ENCODE data around the gene ARID1B.

ARID1B gene

GRCh38 chr6:157186785-157187181 lies 409.6 kb downstream of the ARID1B start:
- DNase-seq (ENCODE audit: low spot score), result no peak

- DNase-seq (ENCODE audit: low spot score), result no peak
Measured at GRCh38 chr6:157187182-157188083, 410.3 kb downstream of the ARID1B start.

DNA sequence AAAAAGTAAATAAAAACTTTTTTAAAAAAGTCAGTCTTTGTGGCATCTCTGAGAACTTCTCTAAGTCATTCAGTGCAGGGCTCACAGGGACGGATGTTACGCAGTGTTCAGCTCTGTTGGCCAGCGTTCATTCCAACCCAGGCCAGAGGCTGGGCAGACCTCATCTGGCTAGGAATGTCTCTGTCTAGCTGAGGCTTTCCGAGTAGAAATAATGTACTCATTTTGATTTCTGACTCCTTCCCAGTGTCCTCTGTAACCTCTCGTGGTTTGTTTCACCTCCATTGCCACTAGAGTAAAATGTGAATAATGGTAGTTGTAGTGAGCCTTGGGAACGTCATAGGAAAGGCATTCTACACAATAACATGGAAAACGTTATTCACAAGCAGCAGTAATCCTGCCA lies 411.0 kb downstream of the ARID1B start:
- no peak for DNase-seq (ENCODE audit: low spot score)

DNA sequence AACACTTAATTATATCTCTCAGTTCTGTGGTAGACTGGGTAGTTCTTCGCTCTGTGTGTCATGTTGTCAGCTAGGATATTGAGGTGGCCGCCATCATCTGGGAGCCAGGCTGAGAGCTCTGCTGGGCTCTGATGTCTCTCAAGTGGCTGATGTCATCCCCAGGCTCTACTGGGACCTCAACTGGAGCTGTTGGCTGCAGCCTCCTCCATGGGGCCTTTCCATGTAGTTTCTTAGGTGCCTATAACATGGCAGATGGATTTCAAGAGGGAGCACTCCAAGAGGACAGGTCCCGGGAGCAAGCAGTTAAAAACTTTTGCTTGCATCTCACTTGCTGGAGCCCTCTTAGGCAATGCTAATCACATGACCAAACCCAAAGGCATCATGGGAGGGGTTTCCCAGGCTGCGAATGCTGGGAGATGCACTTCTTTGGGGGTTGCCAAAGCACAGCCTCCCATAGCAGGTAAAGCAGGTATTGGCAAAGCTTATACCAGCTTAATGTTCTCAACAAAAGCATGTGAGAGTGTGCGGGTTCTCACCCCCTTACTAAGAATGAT lies 416.3 kb downstream of the ARID1B start:
- DNase-seq (ENCODE audit: low spot score), result no peak

DNA sequence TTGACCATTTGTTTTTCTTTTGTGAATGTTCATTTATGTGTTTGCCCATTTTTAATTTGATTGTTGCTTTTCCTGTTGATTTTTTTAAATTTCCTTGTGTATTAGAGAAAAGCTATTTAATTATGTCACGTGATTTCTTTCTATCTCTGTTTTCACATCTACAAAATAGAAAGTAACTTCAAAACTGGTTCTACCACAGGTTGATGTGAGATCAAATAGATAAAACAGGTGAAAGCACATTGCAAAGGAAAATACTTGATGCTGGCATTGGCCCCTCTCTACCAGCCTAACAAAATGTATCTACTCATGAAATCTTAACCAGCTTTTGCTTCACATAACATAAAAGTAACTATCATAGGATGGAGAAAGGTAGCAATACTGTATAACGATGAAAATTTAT lies 416.9 kb downstream of the ARID1B start:
- no peak for DNase-seq (ENCODE audit: low spot score)

DNA sequence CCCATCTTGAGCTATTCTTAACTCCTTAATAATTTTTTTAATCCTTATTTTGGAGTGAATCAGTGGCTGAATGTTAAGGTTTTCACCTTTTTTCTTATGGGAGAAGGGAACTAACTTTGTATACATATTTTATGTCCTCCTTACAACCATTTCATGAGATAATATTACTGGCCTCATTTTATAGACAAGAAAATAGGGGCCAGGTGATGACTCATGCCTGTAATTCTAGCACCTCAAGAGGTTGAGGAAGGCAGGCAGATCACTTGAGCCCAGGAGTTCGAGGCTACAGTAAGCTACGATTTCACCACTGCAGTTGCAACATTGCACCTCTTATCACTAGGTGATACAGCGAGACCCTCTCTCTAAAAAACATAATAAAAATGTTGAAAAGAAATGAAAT lies 417.5 kb downstream of the ARID1B start:
- no peak for DNase-seq (ENCODE audit: low spot score)

DNA sequence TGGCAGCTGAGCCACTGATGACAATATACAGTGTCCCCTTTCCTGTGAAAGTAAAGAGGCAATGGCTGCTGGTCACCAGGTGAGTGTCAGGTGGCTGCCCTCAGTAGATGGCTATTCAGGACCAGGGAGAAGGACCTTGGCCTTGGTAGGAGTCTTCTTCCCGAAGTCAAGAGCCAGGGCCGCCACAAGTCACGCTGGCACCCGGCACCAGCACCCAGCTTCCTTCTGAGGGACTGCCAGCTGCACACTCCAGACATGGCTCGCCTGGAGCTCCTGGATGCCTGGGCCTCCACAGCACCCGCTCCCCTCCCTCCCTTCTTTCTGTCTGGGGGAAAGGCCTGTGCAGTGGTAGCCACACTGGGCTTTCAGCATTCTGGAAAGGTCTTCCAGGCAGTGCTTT lies 419.2 kb downstream of the ARID1B start:
- DNase-seq (ENCODE audit: low spot score), result no peak

DNA sequence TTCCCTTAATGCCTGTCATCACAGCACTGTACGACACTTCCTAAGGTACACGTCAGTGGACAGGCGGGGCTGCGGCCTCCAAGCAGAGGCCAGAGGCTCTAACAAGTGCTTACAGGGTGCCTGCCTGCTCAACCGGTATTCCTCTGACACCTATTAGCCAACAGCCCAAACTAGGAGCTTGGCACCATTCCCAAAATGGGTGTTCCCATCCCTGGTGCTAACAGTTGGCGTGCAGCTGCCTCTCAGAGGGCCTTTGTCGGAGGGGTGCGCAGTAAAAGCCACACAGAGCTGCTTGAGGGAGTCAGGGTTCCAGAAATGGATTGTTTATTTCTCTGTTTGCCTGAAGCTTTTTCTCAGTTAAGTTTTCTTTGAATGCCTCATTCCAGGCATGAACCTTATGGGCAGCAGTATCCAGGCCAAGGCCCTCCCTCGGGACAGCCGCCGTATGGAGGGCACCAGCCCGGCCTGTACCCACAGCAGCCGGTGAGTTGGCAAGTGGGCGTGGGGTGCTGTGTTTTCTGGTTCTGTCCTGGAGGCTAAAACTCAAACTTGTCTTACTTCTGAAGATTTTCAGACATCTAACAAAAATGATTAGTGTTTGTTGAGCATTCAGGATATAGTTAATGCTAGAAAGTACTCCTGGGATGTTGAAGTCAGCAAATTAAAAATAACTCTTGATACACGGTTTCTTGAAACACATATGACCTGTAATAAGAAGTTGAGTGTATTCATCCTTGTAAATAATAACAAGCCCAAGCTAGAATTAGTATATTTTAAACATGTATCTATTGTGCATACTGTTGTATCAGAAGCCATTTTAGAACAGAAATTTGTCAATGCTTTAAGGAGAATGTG lies 421.5 kb downstream of the ARID1B start:
- DNase-seq (ENCODE audit: low spot score), result no peak

- DNase-seq (ENCODE audit: low spot score), result no peak
Measured at GRCh38 chr6:157200117-157200516, 422.9 kb downstream of the ARID1B start.

DNA sequence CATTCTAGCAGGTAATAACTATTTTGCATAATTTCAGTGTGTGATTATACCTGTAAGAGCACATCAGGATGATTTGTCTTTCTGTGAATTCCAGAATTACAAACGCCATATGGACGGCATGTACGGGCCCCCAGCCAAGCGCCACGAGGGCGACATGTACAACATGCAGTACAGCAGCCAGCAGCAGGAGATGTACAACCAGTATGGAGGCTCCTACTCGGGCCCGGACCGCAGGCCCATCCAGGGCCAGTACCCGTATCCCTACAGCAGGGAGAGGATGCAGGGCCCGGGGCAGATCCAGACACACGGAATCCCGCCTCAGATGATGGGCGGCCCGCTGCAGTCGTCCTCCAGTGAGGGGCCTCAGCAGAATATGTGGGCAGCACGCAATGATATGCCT lies 423.4 kb downstream of the ARID1B start:
- DNase-seq (ENCODE audit: low spot score), result no peak

- no peak for DNase-seq (ENCODE audit: low spot score)
Measured at GRCh38 chr6:157201083-157201482, 423.9 kb downstream of the ARID1B start.

DNA sequence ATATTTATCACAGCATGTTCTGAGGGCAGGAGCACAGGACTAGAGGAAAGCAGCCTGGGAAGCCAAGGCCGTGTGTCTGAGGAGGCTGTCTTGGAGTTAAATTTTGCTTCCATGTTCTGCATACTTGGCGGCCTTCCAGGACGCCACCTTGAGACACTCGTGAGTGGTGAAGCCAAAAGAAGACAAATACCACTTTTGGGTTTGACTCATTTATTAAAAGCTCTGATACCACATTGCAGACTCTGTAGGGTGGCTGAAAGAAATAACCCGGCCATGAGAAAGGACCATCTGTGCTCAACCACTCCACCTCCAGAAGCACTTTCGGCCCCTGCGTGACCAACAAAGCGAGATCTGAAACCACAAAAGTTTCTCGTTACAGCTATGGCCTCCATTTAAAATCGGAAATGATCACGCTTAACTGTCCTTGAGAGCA lies 426.1 kb downstream of the ARID1B start:
- DNase-seq (ENCODE audit: low spot score), result no peak

- DNase-seq (ENCODE audit: low spot score), result no peak
Measured at GRCh38 chr6:157203764-157204163, 426.6 kb downstream of the ARID1B start.

- DNase-seq (ENCODE audit: low spot score), result no peak
Measured at GRCh38 chr6:157205473-157206358, 428.5 kb downstream of the ARID1B start.

DNA sequence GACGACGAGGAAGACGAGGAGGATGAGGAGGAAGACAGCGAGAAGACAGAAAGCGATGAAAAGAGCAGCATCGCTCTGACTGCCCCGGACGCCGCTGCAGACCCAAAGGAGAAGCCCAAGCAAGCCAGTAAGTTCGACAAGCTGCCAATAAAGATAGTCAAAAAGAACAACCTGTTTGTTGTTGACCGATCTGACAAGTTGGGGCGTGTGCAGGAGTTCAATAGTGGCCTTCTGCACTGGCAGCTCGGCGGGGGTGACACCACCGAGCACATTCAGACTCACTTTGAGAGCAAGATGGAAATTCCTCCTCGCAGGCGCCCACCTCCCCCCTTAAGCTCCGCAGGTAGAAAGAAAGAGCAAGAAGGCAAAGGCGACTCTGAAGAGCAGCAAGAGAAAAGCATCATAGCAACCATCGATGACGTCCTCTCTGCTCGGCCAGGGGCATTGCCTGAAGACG lies 429.2 kb downstream of the ARID1B start:
- no peak for DNase-seq (ENCODE audit: low spot score)

GRCh38 chr6:157207521-157208076 lies 430.4 kb downstream of the ARID1B start:
- DNase-seq (ENCODE audit: low spot score), result no peak

- no peak for DNase-seq (ENCODE audit: low spot score)
Measured at GRCh38 chr6:157209865-157210530, 432.8 kb downstream of the ARID1B start.

DNA sequence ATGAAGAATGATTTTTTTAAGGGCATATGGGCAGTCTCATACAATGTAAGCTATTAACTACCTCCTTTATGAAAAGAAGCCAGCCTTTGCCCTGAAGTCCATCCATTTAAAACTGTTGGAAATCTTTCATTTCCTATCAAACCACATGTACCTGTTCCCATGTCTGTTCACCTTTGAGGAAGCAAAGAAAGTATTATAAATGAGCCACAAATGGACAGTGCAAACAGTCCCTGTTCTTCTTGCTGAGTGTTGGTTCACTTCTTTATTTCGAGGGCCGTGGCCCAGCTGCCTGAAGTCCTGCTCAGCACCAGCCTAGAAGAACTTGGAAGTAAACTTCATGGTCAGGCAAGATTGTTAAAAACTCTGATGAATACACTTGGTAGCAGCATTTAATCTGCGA lies 433.8 kb downstream of the ARID1B start:
- DNase-seq (ENCODE audit: low spot score), result no peak

DNA sequence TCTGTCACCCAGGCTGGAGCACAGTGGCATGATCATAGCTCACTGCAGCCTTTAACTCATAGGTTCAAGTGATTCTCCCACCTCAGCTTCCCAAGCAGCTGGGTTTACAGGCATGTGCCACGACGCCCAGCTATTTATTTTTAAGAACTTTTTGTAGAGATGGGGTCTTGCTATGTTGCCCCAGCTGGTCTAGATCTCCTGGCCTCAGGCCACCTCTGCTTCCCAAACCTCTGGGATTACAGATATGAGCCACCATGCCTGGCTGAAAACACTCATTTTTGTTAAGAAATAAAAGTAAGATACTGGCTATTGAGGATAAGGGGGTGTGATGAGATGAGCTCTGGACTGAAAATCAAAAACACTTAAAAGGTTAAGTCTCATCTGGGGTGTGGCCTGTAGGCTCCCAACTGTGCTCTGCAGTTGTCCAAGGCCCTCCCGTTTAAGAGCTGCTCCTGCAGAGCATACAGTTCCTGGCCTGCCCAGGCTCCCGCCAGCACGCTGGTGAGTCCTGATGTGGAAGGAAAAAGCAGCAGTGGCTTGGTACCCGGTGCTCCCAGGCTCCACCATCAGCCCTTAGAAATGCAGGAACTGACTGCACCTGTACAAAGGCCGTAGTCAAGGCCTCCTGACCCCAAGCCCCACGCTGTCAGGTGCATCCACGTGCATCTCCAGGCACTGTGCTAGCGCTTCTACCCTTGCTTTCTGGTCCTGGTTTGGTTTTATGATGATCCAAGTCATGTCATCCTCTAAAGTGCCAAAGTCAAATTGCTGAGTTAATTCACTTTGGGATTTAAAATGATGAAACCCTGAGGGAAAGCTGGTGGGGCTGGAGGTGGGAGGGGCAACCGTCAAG lies 434.7 kb downstream of the ARID1B start:
- no peak for DNase-seq (ENCODE audit: low spot score)

DNA sequence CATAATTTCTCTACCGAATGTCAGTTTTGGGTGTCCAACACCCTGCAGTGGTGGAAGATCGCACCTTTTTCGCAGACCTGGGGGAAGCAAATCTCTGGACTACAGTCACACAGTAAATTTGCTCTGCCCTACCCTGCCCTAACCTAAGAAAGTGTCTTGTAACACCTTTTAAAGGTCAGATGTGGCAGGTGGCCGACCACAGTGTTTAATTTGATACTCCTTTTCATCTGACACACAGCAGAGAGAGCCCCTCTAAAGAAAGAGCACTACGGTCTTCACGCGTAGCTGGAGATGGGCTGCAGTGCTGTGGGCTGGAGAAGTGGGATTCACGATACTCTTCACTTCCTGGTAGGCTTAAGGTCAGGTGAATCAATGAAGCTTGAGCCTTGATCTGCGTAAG lies 436.2 kb downstream of the ARID1B start:
- no peak for DNase-seq (ENCODE audit: low spot score)
